ENCODE data around the gene PIP4K2A.

DNA sequence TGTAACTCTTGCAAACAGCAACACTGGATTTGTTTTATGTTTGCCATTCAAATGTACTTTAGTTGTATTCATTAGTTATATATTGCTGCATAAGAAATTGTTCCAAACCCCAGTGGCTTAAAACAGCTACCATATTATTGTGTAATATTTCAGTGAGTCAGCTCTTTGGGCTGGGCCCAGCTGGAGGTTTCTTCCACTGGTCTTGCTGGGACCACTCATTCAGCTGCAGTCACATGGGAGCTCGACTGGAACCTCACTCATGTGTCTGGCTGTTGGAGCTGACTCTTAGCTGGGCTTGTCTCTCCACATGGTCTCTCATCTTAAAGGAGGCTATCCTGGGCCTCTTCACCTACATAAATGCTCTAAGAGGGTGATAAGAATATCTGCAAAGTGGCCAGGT, 23.2 kb upstream of the PIP4K2A start:
- TF ChIP-seq POLR2A (IDR thresholded peaks at IDR 0.05), result no peak
- TF ChIP-seq, protein P1, sequence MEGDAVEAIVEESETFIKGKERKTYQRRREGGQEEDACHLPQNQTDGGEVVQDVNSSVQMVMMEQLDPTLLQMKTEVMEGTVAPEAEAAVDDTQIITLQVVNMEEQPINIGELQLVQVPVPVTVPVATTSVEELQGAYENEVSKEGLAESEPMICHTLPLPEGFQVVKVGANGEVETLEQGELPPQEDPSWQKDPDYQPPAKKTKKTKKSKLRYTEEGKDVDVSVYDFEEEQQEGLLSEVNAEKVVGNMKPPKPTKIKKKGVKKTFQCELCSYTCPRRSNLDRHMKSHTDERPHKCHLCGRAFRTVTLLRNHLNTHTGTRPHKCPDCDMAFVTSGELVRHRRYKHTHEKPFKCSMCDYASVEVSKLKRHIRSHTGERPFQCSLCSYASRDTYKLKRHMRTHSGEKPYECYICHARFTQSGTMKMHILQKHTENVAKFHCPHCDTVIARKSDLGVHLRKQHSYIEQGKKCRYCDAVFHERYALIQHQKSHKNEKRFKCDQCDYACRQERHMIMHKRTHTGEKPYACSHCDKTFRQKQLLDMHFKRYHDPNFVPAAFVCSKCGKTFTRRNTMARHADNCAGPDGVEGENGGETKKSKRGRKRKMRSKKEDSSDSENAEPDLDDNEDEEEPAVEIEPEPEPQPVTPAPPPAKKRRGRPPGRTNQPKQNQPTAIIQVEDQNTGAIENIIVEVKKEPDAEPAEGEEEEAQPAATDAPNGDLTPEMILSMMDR (IDR thresholded peaks at IDR 0.05), result no peak
